HG03565 (cell line): Measurements from ENCODE around the gene KLRC3.
"Not testable (repeated sequence)": the region's sequence is repeated elsewhere in the genome, so short reads cannot be mapped to it uniquely, and the experiment has no call there.

Source experiments
- ATAC-seq: cut with Tn5 transposase; IDR thresholded peaks from one replicate; pipeline ENCODE4 v1.9.1; 2021; ENCODE audit warnings: mild to moderate bottlenecking, moderate library complexity; ENCODE audit not compliant: unreplicated experiment

KLRC3 gene

GRCh38 chr12:10404798-10405197, 15.6 kb downstream of the KLRC3 start:
- no peak for ATAC-seq

- ATAC-seq, result no peak
Measured at GRCh38 chr12:10400829-10401228, 19.6 kb downstream of the KLRC3 start.

- ATAC-seq, result no peak
Measured at GRCh38 chr12:10398168-10398567, 22.2 kb downstream of the KLRC3 start.

DNA sequence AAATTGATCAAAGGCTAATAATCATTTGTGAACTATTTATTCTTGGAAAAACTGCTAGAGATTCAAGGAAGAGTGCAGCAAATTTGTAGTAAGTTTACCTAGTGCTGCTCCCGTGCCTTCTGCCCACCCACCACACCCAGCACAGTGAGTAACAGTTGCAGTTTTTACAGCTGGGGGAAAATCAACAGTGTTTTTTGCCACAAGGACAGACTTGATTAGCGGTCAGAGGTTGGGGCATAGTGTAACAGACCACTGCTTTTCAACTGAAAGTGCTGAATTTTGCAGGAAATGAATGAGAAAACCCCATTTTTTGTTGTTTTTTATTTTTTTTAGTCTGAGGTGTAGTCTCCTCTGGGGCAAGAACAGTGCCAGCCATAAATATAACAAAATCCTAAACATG, 23.1 kb downstream of the KLRC3 start:
- no peak for ATAC-seq

DNA sequence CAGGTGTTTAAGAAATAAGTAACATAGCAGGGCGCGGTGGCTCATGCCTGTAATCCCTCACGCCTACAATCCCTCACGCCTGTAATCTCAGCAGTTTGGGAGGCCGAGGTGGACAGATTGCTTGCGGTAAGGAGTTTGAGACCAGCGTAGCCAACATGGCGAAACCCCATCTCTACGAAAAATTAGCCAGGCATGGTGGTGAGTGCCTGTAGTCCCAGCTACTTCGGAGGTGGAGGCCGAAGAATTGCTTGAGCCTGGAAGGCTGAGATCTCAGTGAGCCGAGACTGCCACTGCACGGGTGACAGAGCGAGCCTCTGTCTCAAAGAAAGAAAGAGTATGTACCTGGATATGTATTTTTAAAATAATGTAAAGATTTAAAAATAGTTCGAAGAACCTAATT, 24.2 kb downstream of the KLRC3 start:
- ATAC-seq, result not testable (repeated sequence)

DNA sequence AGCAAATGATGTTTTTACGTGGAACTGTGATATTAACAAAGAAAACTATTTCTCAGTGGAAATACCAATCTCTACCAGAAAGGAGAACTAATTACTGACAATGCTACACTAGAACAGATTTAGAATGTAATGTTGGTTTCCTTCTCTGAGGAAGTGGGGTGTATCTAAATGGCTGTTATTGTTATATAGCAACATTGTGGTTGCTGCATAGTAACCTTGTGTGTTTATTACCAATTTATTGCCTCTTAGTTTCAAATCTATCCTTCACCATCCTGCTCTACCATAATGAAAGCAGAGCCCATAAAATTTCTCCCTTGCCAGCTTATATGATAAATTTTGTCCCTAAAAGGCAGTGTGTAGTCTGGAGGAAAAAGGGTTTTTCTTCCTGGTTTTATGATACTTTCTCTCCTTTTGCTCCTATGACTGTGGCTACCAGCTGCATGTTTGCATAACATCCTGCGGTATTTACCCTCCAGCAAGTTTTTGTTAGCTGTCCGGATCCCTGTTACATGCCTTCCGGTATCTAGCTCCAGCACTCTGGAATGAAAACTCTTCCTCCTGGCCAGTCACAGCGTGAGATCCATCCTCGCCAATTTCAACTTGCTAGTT, 24.9 kb downstream of the KLRC3 start:
- peak; percentile 74 for ATAC-seq

- not testable (repeated sequence) for ATAC-seq
Measured at GRCh38 chr12:10394531-10395152, 25.8 kb downstream of the KLRC3 start.

GRCh38 chr12:10393291-10393690, 27.1 kb downstream of the KLRC3 start:
- no peak for ATAC-seq

- ATAC-seq, result peak; percentile 58
Measured at GRCh38 chr12:10392394-10392930, 27.9 kb downstream of the KLRC3 start.

GRCh38 chr12:10390991-10391390, 29.4 kb downstream of the KLRC3 start:
- ATAC-seq, result not testable (repeated sequence)

DNA sequence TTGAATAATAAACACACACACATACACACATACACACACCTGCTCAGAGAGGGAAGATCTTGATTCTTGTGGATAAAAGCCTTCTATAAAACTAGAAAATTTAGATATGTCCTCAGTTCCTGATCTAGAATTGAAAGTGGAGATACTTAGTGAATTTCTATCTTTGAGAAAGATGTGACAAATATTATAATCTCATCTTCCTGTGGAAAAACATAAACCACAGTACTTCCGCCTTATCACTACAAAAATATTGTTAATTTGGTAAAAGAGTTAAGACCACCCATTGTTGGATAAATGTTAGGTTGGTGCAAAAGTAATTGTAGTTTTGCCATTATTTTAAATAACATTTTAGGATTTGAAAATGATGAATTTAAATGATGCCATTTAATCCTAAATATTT, 30.5 kb downstream of the KLRC3 start, which contains the start of gene KLRK1:
Gene KLRK1 (minus strand): TSS at position 138 of the 400 bp plus-strand sequence. CDS start 1,231 bp downstream, outside the sequence.
- ATAC-seq, result no peak

DNA sequence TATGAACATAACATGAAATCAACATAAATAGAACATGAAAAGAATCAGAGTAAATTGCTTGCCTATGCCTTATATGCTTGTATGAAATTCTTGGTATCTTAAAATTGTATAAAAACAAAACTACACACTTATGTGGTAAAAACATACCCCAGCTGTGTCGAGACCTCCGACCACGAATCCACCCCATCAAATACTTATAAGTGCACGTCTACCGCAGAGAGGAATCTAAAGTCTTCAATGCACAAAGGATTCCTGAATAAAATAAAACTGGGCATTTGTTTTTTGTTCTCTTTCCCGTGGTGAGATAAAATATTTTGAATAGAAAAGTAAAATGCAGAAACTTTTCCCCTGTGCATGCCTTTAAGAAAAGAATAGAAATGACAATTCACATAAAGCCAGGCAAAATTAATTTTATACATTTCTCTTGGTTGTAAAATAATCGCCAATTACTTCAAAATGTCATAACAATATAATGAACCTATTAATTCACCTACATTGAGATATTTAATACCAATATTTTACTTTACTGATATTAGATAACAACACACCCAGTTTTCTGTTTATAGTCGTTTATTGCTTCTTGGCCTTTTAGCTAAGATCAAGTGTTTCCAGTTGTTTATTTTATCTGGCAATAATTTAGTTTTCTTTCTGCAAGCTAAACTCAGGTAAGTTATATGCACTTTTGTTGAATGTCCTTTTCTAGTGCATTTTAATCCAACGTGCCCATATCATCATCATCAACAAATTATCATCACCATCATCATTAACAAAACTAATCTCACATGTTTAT, 31.6 kb downstream of the KLRC3 start:
- ATAC-seq, result no peak

- ATAC-seq, result not testable (repeated sequence)
Measured at GRCh38 chr12:10387498-10387897, 32.9 kb downstream of the KLRC3 start.

GRCh38 chr12:10386857-10387256, 33.5 kb downstream of the KLRC3 start:
- no peak for ATAC-seq

GRCh38 chr12:10385166-10385613, 35.2 kb downstream of the KLRC3 start:
- ATAC-seq, result no peak

DNA sequence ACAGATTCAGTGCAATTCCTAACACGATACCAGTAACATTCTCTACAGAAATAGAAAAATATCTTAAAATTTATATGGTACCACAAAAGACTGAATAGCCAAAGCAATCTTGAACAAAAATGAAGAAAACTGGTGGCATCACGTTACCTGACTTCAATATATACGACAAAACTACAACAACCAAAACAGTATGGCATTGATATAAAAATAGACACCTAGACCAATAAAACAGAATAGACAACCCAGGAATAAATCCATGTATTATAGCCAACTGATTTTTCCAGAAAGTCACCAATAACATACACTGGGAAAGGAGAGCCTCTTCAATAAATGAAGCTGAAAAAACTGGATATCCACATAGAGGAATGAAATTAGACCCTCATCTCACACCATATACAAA, 36.2 kb downstream of the KLRC3 start:
- ATAC-seq, result no peak

DNA sequence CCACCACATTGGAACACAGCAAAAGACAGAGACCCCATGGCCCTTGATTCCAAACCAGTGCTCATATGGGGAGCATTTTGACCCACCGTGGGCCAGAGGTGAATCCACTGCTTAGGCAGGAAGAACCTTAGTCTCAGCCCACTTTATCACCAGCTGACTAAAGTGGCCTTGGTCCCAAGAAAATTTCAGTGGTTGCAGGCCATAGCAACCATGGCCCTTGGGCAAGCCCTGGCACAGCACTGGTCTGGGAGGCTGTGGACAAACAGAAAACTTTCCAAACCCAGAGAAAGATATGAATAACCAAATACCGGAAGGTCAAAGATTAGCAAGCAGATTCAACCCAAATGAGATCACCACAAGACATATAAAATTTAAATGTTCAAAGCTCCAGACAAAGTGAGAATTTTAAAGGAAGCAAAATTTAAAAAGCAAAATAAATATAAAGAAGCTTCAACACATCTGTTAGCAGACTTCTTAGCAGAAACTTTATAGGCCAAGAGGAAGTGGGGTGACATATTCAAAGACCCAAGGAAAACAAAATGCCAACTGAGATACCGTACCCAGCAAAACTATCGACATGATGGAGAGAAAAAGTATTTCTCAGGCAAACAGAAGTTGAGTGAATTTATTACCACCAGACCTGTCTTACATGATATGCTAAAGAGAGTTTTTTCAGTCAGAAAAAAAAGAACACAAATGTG, 38.3 kb downstream of the KLRC3 start:
- no peak for ATAC-seq

DNA sequence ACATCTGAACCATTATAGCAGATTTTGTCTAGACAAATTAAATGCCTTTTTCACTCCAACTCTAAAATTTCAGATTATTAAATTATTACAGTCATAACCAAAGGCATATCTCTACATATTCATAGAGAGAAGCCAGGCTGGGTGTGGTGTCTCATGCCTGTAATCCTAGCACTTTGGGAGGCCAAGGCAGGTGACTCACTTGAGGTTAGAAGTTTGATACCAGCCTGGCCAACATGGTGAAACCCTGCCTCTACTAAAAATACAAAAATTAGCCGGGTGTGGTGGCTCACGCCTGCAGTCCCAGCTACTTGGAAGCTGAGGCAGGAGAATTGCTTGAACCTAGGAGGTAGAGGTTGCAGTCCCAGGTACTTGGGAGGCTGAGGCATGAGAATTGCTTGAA, 41.7 kb downstream of the KLRC3 start:
- not testable (repeated sequence) for ATAC-seq

DNA sequence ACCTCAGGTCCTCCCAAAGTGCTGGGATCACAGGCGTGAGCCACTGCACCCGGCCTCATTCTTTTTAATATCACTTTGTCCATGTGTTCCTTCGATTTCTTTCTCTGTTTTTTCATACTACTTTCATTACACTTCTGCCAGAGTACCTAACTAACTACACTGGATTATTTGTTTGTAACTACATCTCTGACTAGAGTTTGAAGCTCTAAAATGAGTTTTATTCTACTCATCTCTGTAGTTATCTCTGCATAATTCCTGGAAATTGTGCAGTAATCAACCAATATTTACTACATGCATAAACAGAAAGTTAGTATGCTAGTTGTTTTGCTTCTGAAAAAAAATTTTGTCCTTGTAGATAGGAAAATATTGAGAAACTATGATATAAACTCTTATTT, 45.8 kb downstream of the KLRC3 start:
- no peak for ATAC-seq

DNA sequence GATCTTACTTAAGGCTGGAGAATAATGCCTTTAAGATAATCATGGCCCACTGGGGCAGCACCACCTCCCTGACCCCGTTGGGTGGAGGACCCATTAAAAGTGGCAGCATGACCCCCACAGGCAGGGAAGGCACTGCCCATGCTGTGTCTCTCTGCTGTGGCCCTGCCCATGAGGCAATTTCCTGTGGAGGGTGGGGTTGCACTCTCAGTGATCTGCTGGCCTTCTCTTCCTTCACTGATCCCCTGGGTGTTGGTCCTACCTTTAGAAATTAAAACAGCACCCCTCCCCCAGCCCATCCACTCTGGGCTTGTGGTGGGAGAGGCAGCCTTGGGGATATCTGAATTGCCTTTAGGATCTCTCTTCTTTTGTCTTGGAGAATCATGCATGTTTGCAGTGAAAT, 47.8 kb downstream of the KLRC3 start:
- ATAC-seq, result no peak
